Osteoblast (primary cell): ENCODE data around the gene CCL8. TPM values are rescaled to one million over a fixed set of nuclear protein-coding genes. Genes with fewer than 3 reads are reported as not detected.
A peak's percentile ranks its signal among the peaks of the same experiment; 100 is the strongest.

Experiments
- DNase-seq: peaks from one replicate; pipeline ENCODE4 v3.0.0; 2011; ENCODE audit warnings: low spot score, mixed read lengths; ENCODE audit not compliant: insufficient read length; ENCODE audit errors: missing footprints
- H2AFZ ChIP-seq: 2 replicates; pipeline ENCODE4 v1.6.0; 2011; ENCODE audit warnings: mild to moderate bottlenecking, low read length
- H3K27ac ChIP-seq: 2 replicates; pipeline ENCODE4 v1.5.1; 2011; ENCODE audit warnings: mild to moderate bottlenecking, low read depth, low read length, moderate library complexity
- H3K27me3 ChIP-seq: 2 replicates; pipeline ENCODE4 v1.6.0; 2012; ENCODE audit warnings: mild to moderate bottlenecking, control low read depth, inconsistent platforms, low read length, moderate library complexity; ENCODE audit not compliant: insufficient read depth
- H3K36me3 ChIP-seq: 2 replicates; pipeline ENCODE4 v1.5.1; 2011; ENCODE audit warnings: mild to moderate bottlenecking, low read length, control low read depth, moderate library complexity; ENCODE audit not compliant: insufficient read depth
- H3K4me1 ChIP-seq: 2 replicates; pipeline ENCODE4 v1.5.1; 2011; ENCODE audit warnings: mild to moderate bottlenecking, low read length, control low read depth, moderate library complexity; ENCODE audit not compliant: insufficient read depth
- H3K4me2 ChIP-seq: 2 replicates; pipeline ENCODE4 v1.6.0; 2011; ENCODE audit warnings: mild to moderate bottlenecking, low read length; ENCODE audit not compliant: insufficient read depth
- H3K4me3 ChIP-seq: fragments of 200-600 bp; sonication (generic); 3 replicates; pipeline ENCODE4 v1.5.1; 2012; ENCODE audit warnings: mild to moderate bottlenecking, low read length, inconsistent platforms; ENCODE audit not compliant: insufficient read depth
- H3K79me2 ChIP-seq: 2 replicates; pipeline ENCODE4 v1.6.0; 2012; ENCODE audit warnings: mild to moderate bottlenecking, low read length, control low read depth, inconsistent platforms; ENCODE audit not compliant: insufficient read depth
- H3K9me3 ChIP-seq: 2 replicates; pipeline ENCODE4 v1.5.1; 2011; ENCODE audit warnings: low read depth, low read length, control low read depth
- H4K20me1 ChIP-seq: 2 replicates; pipeline ENCODE4 v1.6.0; 2012; ENCODE audit warnings: mild to moderate bottlenecking, low read length, control low read depth; ENCODE audit not compliant: insufficient read depth
- CTCF ChIP-seq: IDR thresholded peaks from 2 replicates; pipeline ENCODE4 v1.5.1; 2011; ENCODE audit warnings: mild to moderate bottlenecking, low read depth, low read length, moderate library complexity; ENCODE audit errors: extremely low read depth
- total RNA-seq: library from RNA; depleted of rRNA; stranded (reverse); fragments of >200 nt; gene quantifications from 2 replicates; pipeline ENCODE4 v1.2.3, GENCODE V29; 2012

CCL8 gene
- total RNA-seq, 1 donor: 0.36 TPM

GRCh38 chr17:34311291-34311690 lies 7.9 kb upstream of the CCL8 start:
- H3K4me3 ChIP-seq: no peak overlapping the region
- H3K4me2 ChIP-seq: no peak overlapping the region
- no peaks in the 10 kb centered on the region for H3K27me3 ChIP-seq
- H3K9me3 ChIP-seq: no peaks in the 10 kb centered on the region
- H3K79me2 ChIP-seq: no peaks in the 10 kb centered on the region
- no peaks in the 10 kb centered on the region for H4K20me1 ChIP-seq
- no peak for DNase-seq
- H3K27ac ChIP-seq: no peak overlapping the region
- H2AFZ ChIP-seq: no peak overlapping the region
- no peaks in the 10 kb centered on the region for H3K36me3 ChIP-seq
- TF ChIP-seq CTCF: no peak
- peaks cover 23% of the 10 kb centered on the region for H3K4me1 ChIP-seq

GRCh38 chr17:34312080-34312479 lies 7.2 kb upstream of the CCL8 start:
- Histone ChIP-seq H3K27ac (peak overlapping the region; percentile 40), H3K9me3 (no peaks in the 10 kb centered on the region), H3K27me3 (no peaks in the 10 kb centered on the region), H3K36me3 (no peaks in the 10 kb centered on the region), H4K20me1 (no peaks in the 10 kb centered on the region), H3K79me2 (no peaks in the 10 kb centered on the region), H3K4me2 (no peak overlapping the region), H3K4me3 (no peak overlapping the region), H3K4me1 (peaks cover 15% of the 10 kb centered on the region), H2AFZ (no peak overlapping the region)
- no peak for DNase-seq
- no peak for TF ChIP-seq CTCF

GRCh38 chr17:34313164-34313563 lies 6.1 kb upstream of the CCL8 start:
- no peaks in the 10 kb centered on the region for H3K27me3 ChIP-seq
- H3K4me1 ChIP-seq: peaks cover 11% of the 10 kb centered on the region
- TF ChIP-seq CTCF: no peak
- peak overlapping the region; percentile 40 for H3K27ac ChIP-seq
- no peak overlapping the region for H3K4me3 ChIP-seq
- H3K4me2 ChIP-seq: no peak overlapping the region
- no peaks in the 10 kb centered on the region for H3K9me3 ChIP-seq
- H4K20me1 ChIP-seq: no peaks in the 10 kb centered on the region
- no peak for DNase-seq
- H2AFZ ChIP-seq: no peak overlapping the region
- H3K79me2 ChIP-seq: no peaks in the 10 kb centered on the region
- no peaks in the 10 kb centered on the region for H3K36me3 ChIP-seq

GRCh38 chr17:34314279-34314678 lies 5.0 kb upstream of the CCL8 start:
- Histone ChIP-seq H3K27ac (peak overlapping the region; percentile 26), H4K20me1 (no peaks in the 10 kb centered on the region), H3K36me3 (no peaks in the 10 kb centered on the region), H3K79me2 (no peaks in the 10 kb centered on the region), H3K27me3 (no peaks in the 10 kb centered on the region), H2AFZ (peak overlapping the region; percentile 9), H3K4me3 (no peak overlapping the region), H3K4me1 (peaks cover 11% of the 10 kb centered on the region), H3K4me2 (peak overlapping the region; percentile 35), H3K9me3 (no peaks in the 10 kb centered on the region)
- DNase-seq: no peak
- TF ChIP-seq CTCF: no peak
